Skeletal muscle cell (primary cell): ENCODE results near the gene BRD3OS.
"Not testable (repeated sequence)": the region's sequence is repeated elsewhere in the genome, so short reads cannot be mapped to it uniquely, and the experiment has no call there.

Source experiments
- DNase-seq: peaks from one replicate; pipeline ENCODE4 v3.0.0-alpha.2; 2010; ENCODE audit warnings: low read depth
- H3K4me3 ChIP-seq: 2 replicates; pipeline ENCODE4 v1.5.1; 2011; ENCODE audit warnings: low read depth, mild to moderate bottlenecking, control low read depth, low read length, moderate library complexity

BRD3OS gene

GRCh38 chr9:134072683-134073082 lies 47.4 kb downstream of the BRD3OS start:
- DNase-seq, H3K4me3 ChIP-seq: not testable (repeated sequence)

GRCh38 chr9:134073500-134073899 lies 48.2 kb downstream of the BRD3OS start:
- H3K4me3 ChIP-seq, result no peak overlapping the region
- no peak for DNase-seq

GRCh38 chr9:134075689-134076088 lies 50.4 kb downstream of the BRD3OS start:
- H3K4me3 ChIP-seq, DNase-seq: not testable (repeated sequence)

GRCh38 chr9:134076644-134077043 lies 51.4 kb downstream of the BRD3OS start:
- no peak overlapping the region for H3K4me3 ChIP-seq
- DNase-seq, result no peak
